Endothelial cell of umbilical vein (primary cell): ENCODE results near the gene CPB1. TPM values are rescaled to one million over a fixed set of nuclear protein-coding genes. Genes with fewer than 3 reads are reported as not detected.

Experiments
- BruUV-seq: library from RNA; stranded (reverse); fragments of 400-500 nt; replicated peaks from 2 replicates; lab custom pipeline; 2021; lab: Mats Ljungman, UMichigan
- CTCF ChIA-PET: fragments of 300-600, 350-600 bp; sonication (Branson Sonifier 250); formaldehyde crosslinking; loops from one replicate; lab custom pipeline; 2021; ENCODE audit warnings: antibody characterized with exemption, inconsistent platforms; lab: Charles Lee
- POLR2A ChIA-PET: fragments of 300-600, 350-600 bp; sonication (Branson Sonifier 250); formaldehyde crosslinking; loops from one replicate; lab custom pipeline; 2021; ENCODE audit warnings: antibody characterized with exemption, inconsistent platforms; lab: Charles Lee
- DNase-seq: peaks from one replicate; pipeline ENCODE4 v3.0.0-alpha.2; 2011; ENCODE audit warnings: low read depth, low spot score
- FAIRE-seq: peaks from 2 replicates; lab custom pipeline; 2011; peaks lifted over from hg19 to GRCh38; lab: Jason Lieb, UNC
- H2AFZ ChIP-seq: 2 replicates; pipeline ENCODE4 v1.6.0; 2012; ENCODE audit warnings: low read depth, low read length, control low read depth, inconsistent platforms
- H3K27ac ChIP-seq: 2 replicates; pipeline ENCODE4 v1.5.1; 2011; ENCODE audit warnings: low read depth, mild to moderate bottlenecking, control low read depth, low read length, moderate library complexity; ENCODE audit not compliant: insufficient read depth
- H3K27me3 ChIP-seq, 2 experiments: 2 replicates each; pipeline versions ENCODE4 v1.6.0 to v1.6.1; 2011; ENCODE audit warnings: low read length in 2 of 2, mixed read lengths in 1 of 2; ENCODE audit not compliant: control insufficient read depth in 2 of 2, insufficient read depth in 2 of 2
- H3K36me3 ChIP-seq, 2 experiments: 2 replicates in 1 of 2; 3 replicates in 1 of 2; pipeline ENCODE4 v1.5.1; 2011; ENCODE audit warnings: low read length in 2 of 2, mild to moderate bottlenecking in 1 of 2, moderate library complexity in 1 of 2; ENCODE audit not compliant: control insufficient read depth in 2 of 2, insufficient read depth in 2 of 2; ENCODE audit errors: extremely low read depth in 1 of 2
- H3K4me1 ChIP-seq: 3 replicates; pipeline ENCODE4 v1.5.1; 2011; ENCODE audit warnings: mild to moderate bottlenecking, low read length; ENCODE audit not compliant: control insufficient read depth, insufficient read depth; ENCODE audit errors: extremely low read depth
- H3K4me2 ChIP-seq: 2 replicates; pipeline ENCODE4 v1.6.1; 2011; ENCODE audit warnings: low read length, control low read depth, mixed read lengths; ENCODE audit not compliant: insufficient read depth
- H3K4me3 ChIP-seq, 3 experiments: fragments of 200-600 bp in 1 of 3; sonication (generic), shearing (Covaris generic) in 1 of 3; replicated peaks in 1 of 3; 2 replicates each; pipeline ENCODE4 v1.5.1; 2011 to 2016; ENCODE audit warnings: control low read depth in 3 of 3, low read length in 3 of 3, mild to moderate bottlenecking in 2 of 3, inconsistent platforms in 1 of 3, low read depth in 1 of 3, moderate library complexity in 1 of 3; ENCODE audit not compliant: insufficient read depth in 1 of 3
- H3K79me2 ChIP-seq: 2 replicates; pipeline ENCODE4 v1.6.0; 2012; ENCODE audit warnings: low read length, inconsistent platforms; ENCODE audit not compliant: control insufficient read depth, insufficient read depth
- H3K9ac ChIP-seq: replicated peaks from 2 replicates; pipeline ENCODE3; 2011; ENCODE audit warnings: low read length, control low read depth; ENCODE audit not compliant: insufficient read depth; ENCODE audit errors: extremely low read depth
- H3K9me1 ChIP-seq: replicated peaks from 3 replicates; pipeline ENCODE4 v1.6.0; 2011; ENCODE audit warnings: mild to moderate bottlenecking, low read length; ENCODE audit not compliant: control insufficient read depth, insufficient read depth; ENCODE audit errors: extremely low read depth
- H3K9me3 ChIP-seq: replicated peaks from 2 replicates; pipeline ENCODE4 v1.5.1; 2012; ENCODE audit warnings: low read length, inconsistent platforms; ENCODE audit not compliant: control insufficient read depth, insufficient read depth
- H4K20me1 ChIP-seq: replicated peaks from 2 replicates; pipeline ENCODE3; 2011; ENCODE audit warnings: mild to moderate bottlenecking, low read length; ENCODE audit not compliant: control insufficient read depth, insufficient read depth; ENCODE audit errors: extremely low read depth
- CTCF ChIP-seq, 2 donors: IDR thresholded peaks; 1 replicate in 1 of 2; 2 replicates in 1 of 2; pipeline ENCODE4 v1.5.1; 2011; ENCODE audit warnings: low read length in 2 of 2, mild to moderate bottlenecking in 2 of 2, moderate library complexity in 2 of 2, control low read depth in 1 of 2, inconsistent platforms in 1 of 2, low read depth in 1 of 2; ENCODE audit not compliant: insufficient read depth in 1 of 2; ENCODE audit errors: extremely low read depth in 1 of 2
- EZH2 ChIP-seq: IDR thresholded peaks from 2 replicates; pipeline ENCODE4 v1.6.1; 2012; ENCODE audit warnings: borderline replicate concordance, low read depth, mild to moderate bottlenecking, moderate library complexity, low read length, inconsistent platforms; ENCODE audit not compliant: severe bottlenecking
- FOS ChIP-seq: IDR thresholded peaks from 2 replicates; pipeline ENCODE4 v1.6.1; 2011; ENCODE audit warnings: mild to moderate bottlenecking, low read length, moderate library complexity, borderline replicate concordance; ENCODE audit not compliant: insufficient read depth
- GATA2 ChIP-seq: IDR thresholded peaks from 2 replicates; pipeline ENCODE4 v1.7.0; 2011; ENCODE audit warnings: low read depth, mild to moderate bottlenecking, moderate library complexity, mixed read lengths, low read length; ENCODE audit not compliant: insufficient read length, insufficient read depth
- JUN ChIP-seq: IDR thresholded peaks from 2 replicates; pipeline ENCODE4 v1.6.1; 2011; ENCODE audit warnings: borderline replicate concordance, low read depth; ENCODE audit not compliant: insufficient read length, insufficient read depth
- MYC ChIP-seq: IDR thresholded peaks from one replicate; pipeline ENCODE4 v1.6.1; 2011; ENCODE audit warnings: mild to moderate bottlenecking, low read depth, low read length
- POLR2A ChIP-seq: IDR thresholded peaks from 2 replicates; pipeline ENCODE4 v1.6.1; 2012; ENCODE audit warnings: low read depth, mild to moderate bottlenecking, control low read depth, low read length
- POLR2AphosphoS5 ChIP-seq: IDR thresholded peaks from 2 replicates; pipeline ENCODE4 v1.6.1; 2012; ENCODE audit warnings: low read depth, mild to moderate bottlenecking, control low read depth, low read length, moderate library complexity; ENCODE audit not compliant: insufficient read depth
- dilution Hi-C: fragments of 300-500 bp; cut with MboI; formaldehyde crosslinking; loops from one replicate; pipeline ENCODE4 v1.15.0; 2019; ENCODE audit warnings: low sequenced_read_pairs; ENCODE audit not compliant: extremely low pct_ligation_motif_present
- intact Hi-C: fragments of 100-400 bp; cut with micrococcal nuclease; formaldehyde crosslinking; loops from one replicate; pipeline ENCODE4 v1.10.0; 2022
- polyA plus RNA-seq, 4 experiments: library from polyadenylated mRNA; depleted of rRNA in 3 of 4; stranded (reverse) in 3 of 4; unstranded in 1 of 4; fragments of >200 nt; gene quantifications; 2 replicates each; pipeline versions ENCODE4 v1.2.1 to v1.2.3, GENCODE V29; 2011 to 2012; ENCODE audit warnings: missing spikeins in 1 of 4
- total RNA-seq: library from RNA; stranded (reverse); gene quantifications from 2 replicates; pipeline ENCODE4 v1.2.3, GENCODE V29; 2021

The CPB1 gene
- total and polyA plus RNA-seq, 2 donors (not counting 3 experiments of a cell fraction or from before 2014, with no cell fraction given) = not detected

- dilution Hi-C loops = no loop called here
Observed at GRCh38 chr3:148790370-148790769, 37.2 kb upstream of the CPB1 start.

GRCh38 chr3:148790851-148791735 lies 36.5 kb upstream of the CPB1 start:
- dilution Hi-C loops = no loop called here
- Histone ChIP-seq H4K20me1 (no peaks in the 10 kb centered on the region), H3K27ac (no peak overlapping the region), H3K27me3 (peaks cover 0 to 5% of the 10 kb centered on the region in 2 experiments), H3K4me3 (no peak overlapping the region), H3K79me2 (no peaks in the 10 kb centered on the region), H3K4me2 (no peak overlapping the region), H3K9me3 (no peaks in the 10 kb centered on the region), H3K36me3 (no peaks in the 10 kb centered on the region), H2AFZ (no peak overlapping the region), H3K9ac (no peak overlapping the region), H3K9me1 (no peaks in the 10 kb centered on the region), H3K4me1 (no peaks in the 10 kb centered on the region)
- BruUV-seq = no TSS peak
- DNase-seq = no peak
- FAIRE-seq = no peak
- TF ChIP-seq POLR2A (no peak), POLR2AphosphoS5 (no peak), EZH2 (no peak), CTCF (IDR thresholded peaks at IDR 0.05; ENCODE audit: extremely low read depth in 1 of 2, insufficient read depth in 1 of 2, low read depth in 1 of 2, low read length in 2 of 2) (no peak), FOS (no peak), GATA2 (no peak), JUN (no peak), MYC (no peak)
- intact Hi-C loops = no loop called here
- ChIA-PET CTCF (interaction anchor here (1.4 kb wide), 1 partner anchor 411 kb away, joined by 4 read pairs; no protein-coding TSS in a partner anchor), POLR2A (no interaction called here)

More at GRCh38 chr3:148790370-148790769, 37.2 kb upstream of the CPB1 start:
- H3K4me1 ChIP-seq = no peaks in the 10 kb centered on the region
- no TSS peak for BruUV-seq
- H3K9ac ChIP-seq = no peak overlapping the region
- no peak overlapping the region for H3K27ac ChIP-seq
- H2AFZ ChIP-seq = no peak overlapping the region
- no peak for TF ChIP-seq POLR2AphosphoS5
- H3K36me3 ChIP-seq = no peaks in the 10 kb centered on the region
- ChIA-PET POLR2A (no interaction called here), CTCF (interaction anchor here (1.4 kb wide), 1 partner anchor 410 kb away, joined by 4 read pairs; no protein-coding TSS in a partner anchor)
- no peaks in the 10 kb centered on the region for H3K79me2 ChIP-seq
- H3K9me1 ChIP-seq = no peaks in the 10 kb centered on the region
- intact Hi-C loops = no loop called here
- H3K9me3 ChIP-seq = no peaks in the 10 kb centered on the region
- H3K4me3 ChIP-seq = no peak overlapping the region
- FAIRE-seq (no peak), DNase-seq (no peak)
- H3K4me2 ChIP-seq = no peak overlapping the region
- peaks cover 0 to 5% of the 10 kb centered on the region in 2 experiments for H3K27me3 ChIP-seq
- H4K20me1 ChIP-seq = no peaks in the 10 kb centered on the region
